Neural crest cell (in vitro differentiated cells): ENCODE results near the gene ZNF750. TPM values are rescaled to one million over a fixed set of nuclear protein-coding genes. Genes with fewer than 3 reads are reported as not detected.

Experiments
- DNase-seq: peaks from one replicate; pipeline ENCODE4 v3.0.0; 2021; ENCODE audit warnings: low read depth, mixed read lengths, low spot score
- H3K27ac Mint-ChIP-seq: one replicate; pipeline ENCODE4 v1.8.0; 2021; ENCODE audit warnings: mild to moderate bottlenecking, mixed read lengths; ENCODE audit not compliant: unreplicated experiment
- H3K27me3 Mint-ChIP-seq: 2 replicates; pipeline ENCODE4 v1.8.0; 2021; ENCODE audit warnings: low read depth, mild to moderate bottlenecking, mixed read lengths
- H3K36me3 Mint-ChIP-seq: 2 replicates; pipeline ENCODE4 v1.8.0; 2021; ENCODE audit warnings: low read depth, mild to moderate bottlenecking, mixed read lengths
- H3K4me1 Mint-ChIP-seq: 2 replicates; pipeline ENCODE4 v1.8.0; 2021; ENCODE audit warnings: mixed read lengths
- H3K4me3 Mint-ChIP-seq: one replicate; pipeline ENCODE4 v1.8.0; 2021; ENCODE audit warnings: mild to moderate bottlenecking, mixed read lengths
- H3K9me3 Mint-ChIP-seq: 2 replicates; pipeline ENCODE4 v1.8.0; 2021; ENCODE audit warnings: mixed read lengths
- total RNA-seq: library from RNA; stranded (reverse); gene quantifications from 2 replicates; pipeline ENCODE4 v1.2.1, GENCODE V29; 2021
- TF ChIP-seq, protein P1 (sequence below): fragments of 200-600 bp; sonication (generic); conservative IDR thresholded peaks from 2 replicates; pipeline ENCODE4 v1.5.0; 2021; ENCODE audit warnings: antibody characterized with exemption, mild to moderate bottlenecking

The ZNF750 gene
- total RNA-seq, 1 donor from 2014 or later = not detected

DNA sequence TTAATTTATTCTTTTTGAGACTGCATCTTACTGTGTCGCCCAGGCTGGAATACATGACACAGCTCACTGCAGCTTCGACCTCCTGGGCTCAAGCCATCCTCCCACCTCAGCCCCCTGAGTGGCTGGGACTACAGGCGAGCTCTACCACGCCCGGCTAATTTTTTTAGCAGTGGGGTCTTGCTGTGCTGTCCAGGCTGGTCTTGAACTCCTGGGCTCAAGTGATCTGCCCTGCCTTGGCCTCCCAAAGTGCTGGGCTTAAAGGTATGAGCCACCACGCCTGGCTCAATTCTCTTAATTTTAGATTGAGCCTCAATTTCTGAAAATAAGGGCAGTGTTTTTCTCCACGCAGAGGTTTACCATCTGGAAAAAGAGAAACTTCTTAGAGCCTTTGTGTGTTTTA, 41.1 kb downstream of the ZNF750 start:
- Mint-ChIP-seq H3K36me3 (peaks cover 28% of the 10 kb centered on the region), H3K9me3 (peaks cover 8% of the 10 kb centered on the region), H3K4me3 (no peak overlapping the region), H3K4me1 (peaks cover 12% of the 10 kb centered on the region), H3K27me3 (no peaks in the 10 kb centered on the region), H3K27ac (no peak overlapping the region)
- TF ChIP-seq, protein P1, sequence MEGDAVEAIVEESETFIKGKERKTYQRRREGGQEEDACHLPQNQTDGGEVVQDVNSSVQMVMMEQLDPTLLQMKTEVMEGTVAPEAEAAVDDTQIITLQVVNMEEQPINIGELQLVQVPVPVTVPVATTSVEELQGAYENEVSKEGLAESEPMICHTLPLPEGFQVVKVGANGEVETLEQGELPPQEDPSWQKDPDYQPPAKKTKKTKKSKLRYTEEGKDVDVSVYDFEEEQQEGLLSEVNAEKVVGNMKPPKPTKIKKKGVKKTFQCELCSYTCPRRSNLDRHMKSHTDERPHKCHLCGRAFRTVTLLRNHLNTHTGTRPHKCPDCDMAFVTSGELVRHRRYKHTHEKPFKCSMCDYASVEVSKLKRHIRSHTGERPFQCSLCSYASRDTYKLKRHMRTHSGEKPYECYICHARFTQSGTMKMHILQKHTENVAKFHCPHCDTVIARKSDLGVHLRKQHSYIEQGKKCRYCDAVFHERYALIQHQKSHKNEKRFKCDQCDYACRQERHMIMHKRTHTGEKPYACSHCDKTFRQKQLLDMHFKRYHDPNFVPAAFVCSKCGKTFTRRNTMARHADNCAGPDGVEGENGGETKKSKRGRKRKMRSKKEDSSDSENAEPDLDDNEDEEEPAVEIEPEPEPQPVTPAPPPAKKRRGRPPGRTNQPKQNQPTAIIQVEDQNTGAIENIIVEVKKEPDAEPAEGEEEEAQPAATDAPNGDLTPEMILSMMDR = no peak
- no peak for DNase-seq

DNA sequence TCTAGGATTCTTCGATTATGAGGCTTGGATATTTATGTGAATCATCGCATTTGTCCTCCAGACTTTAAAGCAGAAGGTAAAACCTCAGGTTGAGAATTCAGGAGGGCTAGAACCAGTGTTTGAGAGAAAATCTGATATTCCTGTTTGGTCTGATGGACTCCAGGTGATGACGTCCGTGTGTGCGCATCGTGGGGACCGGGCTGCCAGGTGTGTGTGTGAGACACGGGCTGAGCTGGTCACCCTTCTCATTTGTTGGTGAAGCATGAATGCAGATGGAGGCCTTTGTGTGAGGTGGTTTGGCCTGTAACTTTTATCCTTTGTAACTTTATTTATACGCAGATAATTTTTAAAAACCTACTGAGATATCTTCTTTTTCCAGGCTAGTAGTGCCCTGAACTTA, 42.8 kb downstream of the ZNF750 start:
- no peak overlapping the region for H3K4me3 Mint-ChIP-seq
- H3K27ac Mint-ChIP-seq = peak overlapping the region; percentile 57
- H3K4me1 Mint-ChIP-seq = peaks cover 12% of the 10 kb centered on the region
- DNase-seq = no peak
- peaks cover 5% of the 10 kb centered on the region for H3K9me3 Mint-ChIP-seq
- TF ChIP-seq, protein P1 = no peak
- H3K36me3 Mint-ChIP-seq = peaks cover 19% of the 10 kb centered on the region
- H3K27me3 Mint-ChIP-seq = no peaks in the 10 kb centered on the region

DNA sequence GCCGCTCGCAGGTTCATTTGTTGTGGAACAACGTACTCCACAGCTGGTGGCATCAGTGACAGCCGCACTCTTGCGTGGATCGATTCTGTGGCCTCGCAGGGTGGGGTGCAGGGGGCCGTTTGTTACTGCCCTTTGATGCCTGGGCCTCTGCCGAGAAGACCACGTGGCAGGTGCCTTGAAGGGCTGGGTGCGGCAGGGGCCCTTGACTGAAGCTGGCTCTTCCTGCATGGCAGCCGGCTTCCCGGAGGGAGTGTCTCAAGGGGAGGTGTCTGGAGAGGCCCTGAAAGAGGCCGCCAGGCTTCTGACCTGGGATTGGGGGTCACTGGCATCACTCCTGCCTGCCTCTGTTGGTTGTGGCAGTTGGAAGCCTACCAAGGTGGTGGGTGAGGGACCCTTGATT, 44.2 kb downstream of the ZNF750 start:
- no peak for DNase-seq
- TF ChIP-seq, protein P1 = no peak
- Mint-ChIP-seq H3K4me3 (no peak overlapping the region), H3K4me1 (peaks cover 12% of the 10 kb centered on the region), H3K27ac (peak overlapping the region; percentile 67), H3K27me3 (no peaks in the 10 kb centered on the region), H3K36me3 (peaks cover 8% of the 10 kb centered on the region), H3K9me3 (no peaks in the 10 kb centered on the region)

DNA sequence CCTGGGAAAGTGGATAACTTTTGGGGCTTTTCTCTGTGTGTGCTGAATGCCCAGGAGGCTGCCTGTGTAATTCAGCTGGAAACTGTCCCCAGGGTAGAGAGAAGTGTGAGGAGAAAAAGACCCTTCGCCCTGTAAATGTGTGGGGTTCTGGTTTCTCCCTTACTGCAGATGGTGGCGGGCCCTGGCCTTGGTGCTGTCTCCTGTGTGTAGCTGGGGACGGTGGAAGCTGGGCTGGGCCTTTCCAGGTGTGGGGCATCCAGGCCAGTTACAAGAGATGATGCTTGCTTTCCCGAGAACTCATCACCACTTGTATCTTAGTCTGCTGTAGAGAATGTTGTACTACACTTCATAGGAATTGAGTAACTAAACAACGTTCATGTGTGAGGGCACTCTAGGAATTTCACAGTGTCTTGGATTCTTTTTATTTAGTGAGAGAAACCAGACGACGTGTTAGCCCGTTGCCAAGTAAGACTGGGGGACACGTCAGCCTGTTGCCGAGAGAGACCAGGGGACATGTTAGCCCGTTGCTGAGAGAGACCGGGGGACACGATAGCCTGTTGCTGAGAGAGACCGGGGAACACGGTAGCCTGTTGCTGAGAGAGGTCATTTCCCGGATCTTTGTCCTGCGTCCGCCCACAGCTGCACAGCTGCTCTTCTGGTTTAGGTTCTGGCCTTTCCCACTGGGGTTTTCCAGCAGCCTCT, 44.9 kb downstream of the ZNF750 start:
- DNase-seq = no peak
- TF ChIP-seq, protein P1 = no peak
- Mint-ChIP-seq H3K27ac (no peak overlapping the region), H3K27me3 (no peaks in the 10 kb centered on the region), H3K36me3 (peaks cover 6% of the 10 kb centered on the region), H3K9me3 (no peaks in the 10 kb centered on the region), H3K4me1 (peaks cover 12% of the 10 kb centered on the region), H3K4me3 (no peak overlapping the region)

DNA sequence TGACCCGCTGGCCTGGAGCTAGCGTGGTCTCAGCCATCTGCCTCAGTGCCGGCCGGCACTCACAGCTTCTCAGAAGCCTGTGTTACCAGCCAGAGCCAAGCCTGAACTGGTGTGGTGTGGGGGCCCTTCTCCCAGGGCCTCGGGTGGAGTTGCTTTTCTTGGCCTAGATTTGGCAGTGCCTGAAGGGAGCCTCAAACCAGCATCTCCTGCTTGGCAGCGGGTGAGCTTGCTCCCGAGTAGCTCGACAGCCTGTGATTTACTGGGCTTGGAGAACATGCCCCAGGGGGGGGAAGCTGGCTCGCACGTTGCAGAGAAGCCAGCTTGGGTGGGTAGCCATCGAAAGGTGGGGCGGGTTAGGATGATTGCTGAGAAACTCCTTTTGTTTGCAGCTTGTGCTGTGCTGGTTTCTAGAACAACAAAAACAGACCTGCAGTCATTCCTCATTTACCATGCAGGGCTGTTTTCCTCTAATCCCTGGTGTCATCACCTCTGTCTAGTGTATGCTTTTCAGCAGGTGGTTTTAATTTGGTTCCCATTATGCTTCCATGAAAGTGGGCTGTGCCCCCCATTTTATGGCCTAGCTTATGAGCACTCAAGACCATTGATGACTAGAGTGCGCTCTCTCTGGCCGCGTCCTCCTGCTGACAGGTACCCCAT, 45.7 kb downstream of the ZNF750 start:
- Mint-ChIP-seq H3K27ac (peak overlapping the region; percentile 57), H3K4me3 (no peak overlapping the region), H3K36me3 (peaks cover 3% of the 10 kb centered on the region), H3K27me3 (no peaks in the 10 kb centered on the region), H3K4me1 (peaks cover 12% of the 10 kb centered on the region), H3K9me3 (no peaks in the 10 kb centered on the region)
- DNase-seq = no peak
- TF ChIP-seq, protein P1 = no peak
